ENCODE data around the gene TRMT13.
A peak's percentile ranks its signal among the peaks of the same experiment; 100 is the strongest.

The TRMT13 gene

DNA sequence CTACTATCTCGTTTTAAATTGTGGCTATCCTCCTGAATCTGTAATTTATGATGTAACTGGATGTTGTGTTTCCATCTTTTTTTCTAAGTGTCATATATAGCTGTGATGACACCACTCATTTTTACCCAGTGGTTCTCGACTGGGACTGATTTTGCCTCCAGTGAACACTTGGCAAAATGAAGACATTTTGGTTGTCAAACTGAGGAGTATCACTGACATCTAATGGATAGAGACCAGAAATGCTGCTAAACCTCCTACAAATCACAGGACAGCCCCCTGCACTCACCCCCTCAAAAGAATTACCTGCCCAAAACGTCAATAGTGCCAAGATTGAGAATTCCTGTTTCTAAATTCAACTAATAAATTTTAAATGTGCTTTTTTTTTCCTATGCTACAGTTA lies 1.9 kb downstream of the TRMT13 start:
- DNase-seq (ENCODE audit: low read depth in 2 of 2): peak; percentile 17 to 18

DNA sequence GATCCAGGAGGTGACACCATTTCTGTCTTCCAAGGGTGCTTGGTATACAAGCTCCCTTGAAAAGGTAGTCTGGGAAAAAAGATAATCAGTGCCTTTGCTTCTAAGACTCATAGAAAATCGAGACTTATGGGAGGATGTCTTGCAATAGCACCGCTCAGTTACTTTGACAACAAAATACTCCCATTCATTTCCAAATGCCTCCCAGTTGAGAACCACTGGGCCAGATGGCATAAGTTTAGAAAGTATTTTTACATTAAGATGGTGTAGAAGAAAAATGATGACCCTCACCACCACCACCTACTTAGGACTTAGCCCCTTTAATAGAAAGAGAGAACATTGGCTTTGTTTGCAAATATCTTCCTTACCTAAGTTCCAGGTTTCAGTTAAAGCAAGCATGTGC lies 4.6 kb downstream of the TRMT13 start:
- no peak overlapping the region for H3K4me3 ChIP-seq (replicated peaks in 1 of 2; ENCODE audit: low read depth in 2 of 2, low read length in 2 of 2)
- TF ChIP-seq CTCF (IDR thresholded peaks at IDR 0.05; ENCODE audit: low read depth, low read length): no peak
- DNase-seq (ENCODE audit: low read depth in 2 of 2): no peak

More for the DNA sequence above, 1.9 kb downstream of the TRMT13 start:
- no peak overlapping the region for H3K4me3 ChIP-seq (replicated peaks in 1 of 2; ENCODE audit: low read depth in 2 of 2, low read length in 2 of 2)
- no peak for TF ChIP-seq CTCF (IDR thresholded peaks at IDR 0.05; ENCODE audit: low read depth, low read length)

- DNase-seq (ENCODE audit: low read depth in 2 of 2): no peak
- no peak overlapping the region for H3K4me3 ChIP-seq (replicated peaks in 1 of 2; ENCODE audit: low read depth in 2 of 2, low read length in 2 of 2)
- no peak for TF ChIP-seq CTCF (IDR thresholded peaks at IDR 0.05; ENCODE audit: low read depth, low read length)
These were observed 8.2 kb downstream of the TRMT13 start for GRCh38 chr1:100141192-100141591.

- no peak for DNase-seq (ENCODE audit: low read depth in 2 of 2)
- TF ChIP-seq CTCF (IDR thresholded peaks at IDR 0.05; ENCODE audit: low read depth, low read length): no peak
- H3K4me3 ChIP-seq (replicated peaks in 1 of 2; ENCODE audit: low read depth in 2 of 2, low read length in 2 of 2): no peak overlapping the region
These were observed 9.4 kb downstream of the TRMT13 start for GRCh38 chr1:100142343-100142742.

DNA sequence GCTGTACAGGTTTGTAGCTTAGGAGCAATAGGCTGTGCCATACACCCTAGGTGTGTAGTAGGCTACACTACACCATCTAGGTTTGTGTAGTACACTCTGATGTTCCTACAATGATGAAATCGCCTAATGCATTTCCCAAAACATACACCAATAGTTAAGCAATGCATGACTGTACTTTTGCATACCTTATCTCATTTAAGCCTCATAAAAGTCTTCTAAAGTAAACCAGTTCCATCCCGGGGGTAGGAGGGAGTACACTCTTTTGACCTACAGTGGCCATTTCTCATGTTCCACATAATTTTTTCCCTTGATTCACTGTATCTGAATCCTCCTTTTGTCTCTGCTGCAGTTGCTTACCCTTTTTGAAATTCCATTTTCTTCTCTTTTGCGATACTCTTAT lies 12.2 kb downstream of the TRMT13 start:
- no peak for TF ChIP-seq CTCF (IDR thresholded peaks at IDR 0.05; ENCODE audit: low read depth, low read length)
- no peak overlapping the region for H3K4me3 ChIP-seq (replicated peaks in 1 of 2; ENCODE audit: low read depth in 2 of 2, low read length in 2 of 2)
- no peak for DNase-seq (ENCODE audit: low read depth in 2 of 2)

- no peak for DNase-seq (ENCODE audit: low read depth in 2 of 2)
- no peak for TF ChIP-seq CTCF (IDR thresholded peaks at IDR 0.05; ENCODE audit: low read depth, low read length)
- H3K4me3 ChIP-seq (replicated peaks in 1 of 2; ENCODE audit: low read depth in 2 of 2, low read length in 2 of 2): no peak overlapping the region
These were observed 14.0 kb downstream of the TRMT13 start for GRCh38 chr1:100146958-100147357.

- no peak for DNase-seq (ENCODE audit: low read depth in 2 of 2)
- no peak for TF ChIP-seq CTCF (IDR thresholded peaks at IDR 0.05; ENCODE audit: low read depth, low read length)
- H3K4me3 ChIP-seq (replicated peaks in 1 of 2; ENCODE audit: low read depth in 2 of 2, low read length in 2 of 2): no peak overlapping the region
These were observed 14.9 kb downstream of the TRMT13 start for GRCh38 chr1:100147875-100148274.
